Cerebellar cortex (tissue), 1 donor: ENCODE data around the gene HLA-DQA2.
A peak's percentile ranks its signal among the peaks of the same experiment; 100 is the strongest.
"Not testable (repeated sequence)": the region's sequence is repeated elsewhere in the genome, so short reads cannot be mapped to it uniquely, and the experiment has no call there.

Experiments used
- DNase-seq: peaks from one replicate; pipeline ENCODE4 v3.0.0-alpha.2; 2015; ENCODE audit warnings: low spot score

Gene HLA-DQA2

GRCh38 chr6:32779036-32779435 is 37.8 kb downstream of the HLA-DQA2 start:
- DNase-seq = no peak

- not testable (repeated sequence) for DNase-seq
Observed at GRCh38 chr6:32782923-32783322, 41.7 kb downstream of the HLA-DQA2 start.

GRCh38 chr6:32785781-32786533 is 44.8 kb downstream of the HLA-DQA2 start:
- peak; percentile 44 for DNase-seq

- DNase-seq = no peak
Observed at GRCh38 chr6:32790306-32790705, 49.1 kb downstream of the HLA-DQA2 start.

GRCh38 chr6:32792901-32793435 is 51.8 kb downstream of the HLA-DQA2 start:
- DNase-seq = no peak

GRCh38 chr6:32794510-32794909 is 53.3 kb downstream of the HLA-DQA2 start:
- DNase-seq = no peak
